Stomach (tissue), 4 donors: Measurements from ENCODE around the gene CHORDC1.
A peak's percentile ranks its signal among the peaks of the same experiment; 100 is the strongest.

Source experiments
- CTCF ChIP-seq, 7 experiments: fragments of 450-650 bp in 4 of 7; fragments of 200-600 bp in 3 of 7; sonication (generic) in 3 of 7; IDR thresholded peaks; one replicate each; pipeline ENCODE4 v1.5.1; 2016 to 2019; ENCODE audit warnings: antibody characterized with exemption in 7 of 7, control low read depth in 2 of 7, mild to moderate bottlenecking in 1 of 7
- EP300 ChIP-seq: sonication (generic); formaldehyde crosslinking; IDR thresholded peaks from one replicate; pipeline ENCODE4 v1.6.1; 2017; ENCODE audit warnings: antibody characterized with exemption
- POLR2A ChIP-seq, 4 donors: fragments of 450-650 bp; IDR thresholded peaks; one replicate each; pipeline ENCODE4 v1.6.1; 2016; ENCODE audit warnings: antibody characterized with exemption in 4 of 4, control low read depth in 2 of 4, mild to moderate bottlenecking in 1 of 4, moderate library complexity in 1 of 4
- POLR2AphosphoS5 ChIP-seq, 3 donors: sonication (generic); formaldehyde crosslinking; IDR thresholded peaks; one replicate each; pipeline ENCODE4 v1.6.1; 2016; ENCODE audit warnings: antibody characterized with exemption in 3 of 3

- TF ChIP-seq CTCF (IDR thresholded peaks at IDR 0.05) (peak in 5 of 7 experiments; percentile 67 to 85 (median 82)), POLR2A (IDR thresholded peaks at IDR 0.05) (no peak), POLR2AphosphoS5 (IDR thresholded peaks at IDR 0.05) (no peak), EP300 (no peak)
These were observed 17.8 kb downstream of the CHORDC1 start for GRCh38 chr11:90204832-90205646.
